Stimulated activated CD4-positive, alpha-beta T cell treated with anti-CD3 and anti-CD28 coated beads, Interleukin-2, amount 100 ng/mL, for 24 hours (primary cell): ENCODE measurements around the gene RPS21.

Experiments used
- DNase-seq, 2 donors: peaks; one replicate each; pipeline ENCODE4 v3.0.0-alpha.2; 2020

The RPS21 gene

GRCh38 chr20:62354031-62354808 lies 32.7 kb upstream of the RPS21 start:
- no peak for DNase-seq

- no peak for DNase-seq
These were observed 32.0 kb upstream of the RPS21 start for GRCh38 chr20:62354811-62355341.

GRCh38 chr20:62355516-62355877 lies 31.4 kb upstream of the RPS21 start:
- DNase-seq, result no peak

- DNase-seq, result no peak
These were observed 30.9 kb upstream of the RPS21 start for GRCh38 chr20:62355878-62356588.

DNA sequence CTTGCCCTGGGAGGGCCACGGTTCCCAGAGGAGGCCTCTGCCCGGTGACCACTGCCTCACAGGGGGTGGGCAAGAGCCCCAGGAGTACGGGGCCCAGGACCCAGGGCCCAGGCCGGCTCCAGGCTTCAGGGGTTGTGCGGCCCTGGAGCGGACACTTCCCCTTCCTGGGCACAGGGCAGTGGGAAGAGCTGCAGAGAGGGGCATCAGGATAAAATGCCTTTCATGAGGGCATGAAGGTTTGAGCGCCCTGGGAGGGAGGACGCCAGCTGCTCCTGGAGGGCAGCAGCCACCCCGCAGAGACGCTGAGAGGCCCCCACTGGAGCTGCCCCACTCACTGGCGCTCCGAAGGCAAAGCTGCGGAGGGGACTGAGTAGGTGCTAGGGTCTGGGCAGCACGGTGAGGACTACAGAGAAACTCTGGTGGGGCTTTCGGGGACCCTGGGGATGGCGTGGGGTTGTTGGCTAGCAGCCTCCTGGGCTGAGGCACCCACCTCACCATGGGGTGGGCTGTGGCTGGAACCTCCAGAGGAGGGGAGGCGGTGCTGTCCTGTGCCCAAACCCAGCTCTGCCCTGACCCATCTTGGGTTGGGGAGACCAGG lies 30.2 kb upstream of the RPS21 start:
- DNase-seq, result no peak

GRCh38 chr20:62357187-62357667 lies 29.7 kb upstream of the RPS21 start:
- no peak for DNase-seq

- DNase-seq, result no peak
These were observed 29.2 kb upstream of the RPS21 start for GRCh38 chr20:62357681-62358080.

DNA sequence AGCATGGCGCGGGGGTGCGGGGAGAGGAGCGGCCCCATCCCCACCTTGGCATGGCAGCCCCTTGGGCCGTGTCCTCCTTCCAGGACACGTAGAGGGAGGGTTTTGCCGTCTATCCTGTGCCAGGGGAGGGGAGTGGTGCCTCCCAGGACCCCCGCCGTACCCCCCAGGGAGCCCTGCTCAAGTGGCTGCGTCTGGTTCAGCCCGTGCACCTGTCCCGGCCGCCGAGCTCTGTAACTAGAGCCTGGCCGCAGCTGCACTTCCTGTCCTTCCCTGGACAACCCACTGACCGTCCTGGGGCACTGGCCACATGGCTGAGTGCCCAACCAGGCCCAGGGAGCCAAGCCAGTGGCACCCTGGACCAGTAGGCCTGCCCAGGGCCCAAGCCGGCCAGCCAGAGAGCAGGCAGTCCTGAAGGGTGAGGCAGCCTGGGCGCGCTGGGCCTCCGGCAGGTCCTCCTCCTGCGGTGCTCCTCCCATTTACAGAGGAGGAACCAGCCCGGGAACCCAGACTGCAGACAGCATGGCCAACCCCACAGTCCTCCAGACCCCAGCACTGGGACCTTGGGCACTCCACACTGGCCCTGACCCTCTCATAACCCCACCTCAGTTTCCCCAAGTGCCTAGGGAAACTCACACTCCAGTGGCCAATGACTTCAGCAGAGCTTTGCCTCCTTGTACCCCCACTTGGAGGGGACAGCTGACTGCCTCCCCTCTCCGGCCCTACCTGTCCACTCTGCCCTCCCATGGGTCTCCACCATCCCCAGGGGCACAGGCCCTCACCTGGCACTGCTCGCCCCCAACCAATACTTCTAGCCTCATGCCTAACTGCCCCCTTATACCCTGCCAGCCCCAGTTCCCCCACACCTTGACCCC lies 28.5 kb upstream of the RPS21 start:
- DNase-seq, result no peak

GRCh38 chr20:62359043-62359490 lies 27.8 kb upstream of the RPS21 start:
- no peak for DNase-seq

GRCh38 chr20:62359491-62360121 lies 27.3 kb upstream of the RPS21 start:
- no peak for DNase-seq

DNA sequence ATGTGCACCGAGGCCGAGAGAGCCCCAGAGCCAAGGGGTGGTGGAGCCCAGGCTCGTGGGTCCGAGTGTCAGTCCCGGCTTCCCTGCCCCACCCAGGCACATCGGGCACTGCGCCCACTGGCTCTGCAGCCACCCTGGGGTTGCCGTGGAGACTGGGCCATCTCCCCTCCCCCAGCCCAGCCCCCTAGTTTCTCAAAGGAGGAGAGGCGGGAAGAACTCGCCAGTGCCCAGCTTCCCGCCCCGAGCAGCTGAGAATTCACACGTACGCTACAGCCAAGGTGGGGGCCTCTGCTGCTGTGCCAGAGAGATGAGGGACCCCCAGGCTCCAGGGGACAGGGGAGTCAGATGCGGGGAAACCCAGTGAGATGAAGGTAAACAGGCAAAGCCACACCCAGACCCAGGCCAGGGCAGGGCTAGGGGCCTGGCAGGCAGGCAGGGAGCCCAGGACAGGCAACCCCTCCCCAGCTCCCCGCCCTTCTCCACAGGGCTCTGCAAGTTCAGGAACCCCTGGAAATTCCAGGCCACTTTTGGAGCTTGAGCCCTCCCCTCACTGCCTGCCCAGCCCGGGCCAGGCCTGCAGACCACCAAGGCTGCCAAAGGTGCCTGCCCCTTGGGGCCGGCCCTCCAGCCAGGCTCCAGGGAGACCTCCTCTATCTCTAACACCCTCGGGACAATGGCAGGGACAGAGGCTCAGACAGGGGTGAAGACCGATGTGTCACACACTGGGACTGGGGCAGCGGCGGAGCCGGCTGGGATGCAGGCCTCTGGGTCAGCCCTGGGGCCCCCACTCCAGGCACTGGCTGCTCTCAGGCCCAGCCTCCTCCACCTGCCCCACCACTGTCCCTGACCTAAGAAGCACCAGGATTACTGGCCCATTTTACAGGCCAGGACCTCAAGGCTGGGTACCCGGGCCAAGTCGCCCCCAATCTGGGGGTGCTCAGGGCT lies 25.8 kb upstream of the RPS21 start:
- no peak for DNase-seq

- no peak for DNase-seq
These were observed 24.9 kb upstream of the RPS21 start for GRCh38 chr20:62361799-62362589.

DNA sequence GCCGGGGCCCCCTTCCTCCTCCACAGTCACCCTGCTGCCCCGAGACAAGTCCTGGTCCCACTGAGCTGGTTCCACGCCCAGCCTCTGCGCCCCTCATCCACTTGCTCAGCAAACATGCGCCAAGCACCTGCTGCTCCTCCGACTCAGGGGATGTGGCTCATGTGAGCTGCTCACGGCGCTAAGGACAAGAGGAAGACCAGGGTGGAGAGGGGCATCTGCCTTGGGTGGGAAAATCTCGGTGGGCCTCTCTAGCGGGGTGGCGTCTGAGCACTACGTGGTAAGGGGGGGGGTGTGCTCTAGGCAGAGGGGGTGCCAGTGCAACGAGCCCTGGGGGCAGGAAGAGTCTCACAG lies 24.3 kb upstream of the RPS21 start:
- DNase-seq, result no peak

GRCh38 chr20:62362991-62363919 lies 23.6 kb upstream of the RPS21 start:
- no peak for DNase-seq

GRCh38 chr20:62363920-62364851 lies 22.7 kb upstream of the RPS21 start:
- no peak for DNase-seq

DNA sequence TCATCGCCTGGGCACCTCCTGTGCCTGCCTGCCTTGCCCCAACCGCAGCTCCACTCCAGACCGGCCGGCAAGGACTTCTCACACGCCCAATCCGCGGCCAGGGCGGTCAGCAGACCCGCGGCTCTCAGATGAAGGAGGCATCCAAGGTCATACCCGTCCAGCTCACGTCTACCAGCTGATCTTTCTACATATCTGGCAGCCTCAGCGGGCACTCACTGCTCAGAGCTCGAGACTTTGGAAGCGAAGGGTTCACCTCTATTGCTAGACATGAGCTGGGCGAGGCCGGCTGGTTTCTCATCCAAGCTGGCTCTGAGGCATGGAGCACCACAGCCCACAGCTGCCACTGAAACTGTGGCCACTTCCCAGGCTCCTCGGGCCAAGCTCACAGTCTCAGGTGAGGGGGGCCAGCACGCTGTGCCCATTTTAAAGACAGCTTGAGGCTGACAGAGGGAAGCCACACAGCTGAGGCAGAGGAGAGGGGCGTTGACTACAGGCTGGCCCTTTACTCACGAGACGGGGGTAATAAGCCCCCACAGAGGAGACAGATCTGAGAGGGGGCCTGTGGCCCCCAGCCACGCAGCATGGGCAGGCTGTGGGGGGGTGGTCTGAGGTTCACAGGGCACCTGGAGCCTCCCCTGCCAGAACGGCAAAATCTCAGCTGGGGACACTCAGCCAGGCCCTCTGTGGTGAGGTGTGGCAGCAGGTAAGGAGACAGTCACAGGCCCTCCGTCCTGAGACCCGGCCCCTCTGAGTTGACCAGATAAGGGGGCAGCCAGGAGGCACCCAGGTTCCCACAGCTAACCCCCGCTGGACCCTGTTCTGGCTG lies 21.8 kb upstream of the RPS21 start:
- no peak for DNase-seq

DNA sequence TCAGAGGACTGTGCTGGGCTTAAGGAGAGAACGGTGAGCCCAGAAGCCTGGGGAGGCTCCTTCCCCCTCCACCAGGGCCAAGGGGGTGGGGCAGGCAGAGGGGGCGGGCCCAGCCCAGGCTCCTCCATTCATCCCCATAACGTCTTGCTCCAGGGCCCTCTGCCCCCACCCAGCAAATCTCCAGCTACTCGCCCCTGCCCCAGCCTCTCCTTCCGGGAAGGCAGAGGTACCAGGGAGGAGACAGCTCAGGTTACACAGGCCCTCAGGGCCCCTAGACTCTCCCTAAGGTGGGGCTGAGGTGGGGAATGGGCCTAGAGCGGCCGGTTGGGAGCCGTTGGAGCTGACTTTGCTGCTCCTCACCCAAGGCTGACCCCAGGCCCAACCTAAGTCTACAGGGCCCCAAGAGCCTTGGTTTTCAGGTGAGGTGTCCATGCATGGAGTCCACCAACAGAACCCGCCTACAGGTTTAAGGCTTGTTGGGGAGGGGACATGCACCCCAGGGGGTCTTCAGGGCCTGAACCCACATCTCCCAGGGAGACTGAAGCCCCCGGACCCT lies 21.0 kb upstream of the RPS21 start:
- no peak for DNase-seq
